Measurements from ENCODE around the gene LRRC4.

Gene LRRC4

DNA sequence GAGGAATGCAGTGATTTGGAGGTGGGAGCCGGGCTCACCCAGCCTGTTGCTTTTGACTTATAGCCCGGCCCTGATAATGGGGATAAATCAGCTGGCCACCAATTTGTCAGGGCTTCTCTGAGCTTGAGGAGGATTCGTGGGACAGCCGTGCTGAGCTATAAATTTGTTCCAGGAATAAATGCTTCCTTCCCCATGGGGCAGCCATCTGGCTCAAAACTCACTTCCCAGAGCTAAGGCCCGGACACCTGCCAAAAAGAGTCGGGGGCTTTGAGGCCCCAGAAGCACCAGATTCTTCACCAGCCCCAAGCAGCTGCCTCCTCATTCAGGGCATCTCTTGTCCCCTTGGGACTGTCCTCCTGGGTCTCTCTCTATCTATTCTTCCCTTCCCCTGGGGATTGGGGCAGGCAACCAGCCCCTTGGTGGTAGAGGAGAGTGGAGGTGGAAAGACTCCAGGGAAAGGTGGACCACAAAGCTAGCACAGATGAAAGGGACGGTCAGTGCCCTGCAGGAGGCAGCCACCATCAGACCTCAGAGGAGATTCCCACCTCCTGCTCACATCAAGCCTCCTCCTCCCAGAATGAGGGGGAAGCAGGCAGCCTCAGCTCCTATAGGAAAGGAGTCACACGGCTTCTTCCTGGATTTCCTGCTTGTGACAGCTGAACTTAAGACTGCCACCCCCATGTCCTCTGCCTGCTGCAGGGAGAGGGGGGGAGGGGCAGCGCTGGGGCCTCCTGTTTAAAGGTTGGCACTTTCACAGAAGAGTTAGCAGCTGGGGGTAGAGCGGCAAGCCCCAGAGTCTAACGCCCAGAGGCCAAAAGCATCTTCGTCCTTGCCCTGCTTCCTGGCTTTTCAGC, 44.2 kb upstream of the LRRC4 start:
- in situ Hi-C loops (cut with MboI; ENCODE audit: low pct_unique_long_range_greater_than_20kb, low sequenced_read_pairs, unreplicated experiment): no loop called here
- TF ChIP-seq, protein P1, sequence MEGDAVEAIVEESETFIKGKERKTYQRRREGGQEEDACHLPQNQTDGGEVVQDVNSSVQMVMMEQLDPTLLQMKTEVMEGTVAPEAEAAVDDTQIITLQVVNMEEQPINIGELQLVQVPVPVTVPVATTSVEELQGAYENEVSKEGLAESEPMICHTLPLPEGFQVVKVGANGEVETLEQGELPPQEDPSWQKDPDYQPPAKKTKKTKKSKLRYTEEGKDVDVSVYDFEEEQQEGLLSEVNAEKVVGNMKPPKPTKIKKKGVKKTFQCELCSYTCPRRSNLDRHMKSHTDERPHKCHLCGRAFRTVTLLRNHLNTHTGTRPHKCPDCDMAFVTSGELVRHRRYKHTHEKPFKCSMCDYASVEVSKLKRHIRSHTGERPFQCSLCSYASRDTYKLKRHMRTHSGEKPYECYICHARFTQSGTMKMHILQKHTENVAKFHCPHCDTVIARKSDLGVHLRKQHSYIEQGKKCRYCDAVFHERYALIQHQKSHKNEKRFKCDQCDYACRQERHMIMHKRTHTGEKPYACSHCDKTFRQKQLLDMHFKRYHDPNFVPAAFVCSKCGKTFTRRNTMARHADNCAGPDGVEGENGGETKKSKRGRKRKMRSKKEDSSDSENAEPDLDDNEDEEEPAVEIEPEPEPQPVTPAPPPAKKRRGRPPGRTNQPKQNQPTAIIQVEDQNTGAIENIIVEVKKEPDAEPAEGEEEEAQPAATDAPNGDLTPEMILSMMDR (IDR thresholded peaks at IDR 0.05; ENCODE audit: extremely low read depth, insufficient read depth, missing control alignments): no peak

DNA sequence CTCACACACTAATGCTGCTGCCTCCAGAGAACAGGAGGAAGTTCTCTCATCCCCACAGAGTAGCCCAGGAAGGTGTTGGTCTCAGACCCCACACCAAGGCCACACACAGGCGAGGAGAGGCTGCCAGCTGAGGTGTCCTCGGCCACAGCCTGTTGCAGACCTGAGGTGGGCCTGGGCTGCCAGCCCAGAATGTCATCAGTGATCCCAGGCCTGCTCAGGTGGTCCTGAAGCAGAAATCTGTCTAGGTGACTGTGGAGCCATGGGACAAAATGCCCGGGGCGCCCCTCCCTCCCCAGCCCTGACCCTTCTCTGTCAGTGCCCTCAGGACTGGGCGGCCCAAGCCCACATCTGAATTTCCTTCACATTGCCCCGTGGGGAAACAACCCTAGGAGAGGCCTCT, 43.5 kb upstream of the LRRC4 start:
- TF ChIP-seq, protein P1 (IDR thresholded peaks at IDR 0.05; ENCODE audit: extremely low read depth, insufficient read depth, missing control alignments): no peak
- DNase-seq (ENCODE audit: low spot score): no peak
- in situ Hi-C loops (cut with MboI; ENCODE audit: low pct_unique_long_range_greater_than_20kb, low sequenced_read_pairs, unreplicated experiment): no loop called here

More for the DNA sequence above, 44.2 kb upstream of the LRRC4 start:
- DNase-seq (ENCODE audit: low spot score): no peak

GRCh38 chr7:128074336-128074735, 43.1 kb upstream of the LRRC4 start:
- DNase-seq (ENCODE audit: low spot score): no peak
- in situ Hi-C loops (cut with MboI; ENCODE audit: low pct_unique_long_range_greater_than_20kb, low sequenced_read_pairs, unreplicated experiment): no loop called here
- TF ChIP-seq, protein P1 (IDR thresholded peaks at IDR 0.05; ENCODE audit: extremely low read depth, insufficient read depth, missing control alignments): no peak

GRCh38 chr7:128073671-128074310, 42.6 kb upstream of the LRRC4 start:
- in situ Hi-C loops (cut with MboI; ENCODE audit: low pct_unique_long_range_greater_than_20kb, low sequenced_read_pairs, unreplicated experiment): no loop called here
- TF ChIP-seq, protein P1 (IDR thresholded peaks at IDR 0.05; ENCODE audit: extremely low read depth, insufficient read depth, missing control alignments): no peak
- DNase-seq (ENCODE audit: low spot score): no peak

- no peak for DNase-seq (ENCODE audit: low spot score)
- TF ChIP-seq, protein P1 (IDR thresholded peaks at IDR 0.05; ENCODE audit: extremely low read depth, insufficient read depth, missing control alignments): no peak
Measured at GRCh38 chr7:128071801-128072200, 40.6 kb upstream of the LRRC4 start.

GRCh38 chr7:128071376-128071775, 40.1 kb upstream of the LRRC4 start:
- no peak for DNase-seq (ENCODE audit: low spot score)
- in situ Hi-C loops (cut with MboI; ENCODE audit: low pct_unique_long_range_greater_than_20kb, low sequenced_read_pairs, unreplicated experiment): no loop called here
- TF ChIP-seq, protein P1 (IDR thresholded peaks at IDR 0.05; ENCODE audit: extremely low read depth, insufficient read depth, missing control alignments): no peak

More at GRCh38 chr7:128071801-128072200, 40.6 kb upstream of the LRRC4 start:
- in situ Hi-C loops (cut with MboI; ENCODE audit: low pct_unique_long_range_greater_than_20kb, low sequenced_read_pairs, unreplicated experiment): no loop called here

All from GM13977 (cell line).